DOHH2 (cell line): ENCODE data around the gene UBE2E1.

ENCODE experiments used
- H3F3A ChIP-seq: fragments of 200-600 bp; sonication (generic), shearing (Covaris generic); 2 replicates; pipeline ENCODE4 v1.6.0; 2016; ENCODE audit warnings: antibody characterized with exemption, mild to moderate bottlenecking; ENCODE audit not compliant: control insufficient read depth, insufficient read depth
- H3K27ac ChIP-seq: fragments of 200-600 bp; sonication (generic); 2 replicates; pipeline ENCODE4 v1.5.1; 2014; ENCODE audit warnings: low read depth, mild to moderate bottlenecking, low read length, moderate library complexity
- H3K27me3 ChIP-seq: fragments of 200-600 bp; sonication (generic); 2 replicates; pipeline ENCODE4 v1.6.1; 2014; ENCODE audit warnings: mild to moderate bottlenecking, low read length, mixed read lengths; ENCODE audit not compliant: control insufficient read depth
- H3K36me3 ChIP-seq: fragments of 200-600 bp; sonication (generic); 2 replicates; pipeline ENCODE4 v1.6.1; 2014; ENCODE audit warnings: mild to moderate bottlenecking, low read length, moderate library complexity, mixed read lengths; ENCODE audit not compliant: control insufficient read depth
- H3K4me1 ChIP-seq: fragments of 200-600 bp; sonication (generic); 2 replicates; pipeline ENCODE4 v1.6.1; 2014; ENCODE audit warnings: mild to moderate bottlenecking, low read length, mixed read lengths; ENCODE audit not compliant: control insufficient read depth
- H3K4me2 ChIP-seq: fragments of 200-600 bp; sonication (generic); 2 replicates; pipeline ENCODE4 v1.6.0; 2014; ENCODE audit warnings: mild to moderate bottlenecking, low read length, moderate library complexity
- H3K4me3 ChIP-seq: fragments of 200-600 bp; sonication (generic); 2 replicates; pipeline ENCODE4 v1.5.1; 2014; ENCODE audit warnings: mild to moderate bottlenecking, low read length, mixed read lengths
- H3K79me2 ChIP-seq: fragments of 200-600 bp; sonication (generic); 2 replicates; pipeline ENCODE4 v1.6.1; 2014; ENCODE audit warnings: mild to moderate bottlenecking, low read length, mixed read lengths; ENCODE audit not compliant: control insufficient read depth
- H3K9me2 ChIP-seq: fragments of 200-600 bp; sonication (generic); replicated peaks from 2 replicates; pipeline ENCODE4 v1.6.1; 2014; ENCODE audit warnings: mild to moderate bottlenecking, low read length, mixed read lengths; ENCODE audit not compliant: control insufficient read depth
- H3K9me3 ChIP-seq: fragments of 200-600 bp; sonication (generic); 2 replicates; pipeline ENCODE4 v1.6.1; 2014; ENCODE audit warnings: antibody characterized with exemption, low read length, mixed read lengths; ENCODE audit not compliant: control insufficient read depth, insufficient read depth
- H4K20me1 ChIP-seq: fragments of 200-600 bp; sonication (generic); 2 replicates; pipeline ENCODE4 v1.6.0; 2014; ENCODE audit warnings: low read depth, mild to moderate bottlenecking, antibody characterized with exemption, low read length, moderate library complexity; ENCODE audit not compliant: control insufficient read depth, insufficient read depth
- CTCF ChIP-seq: fragments of 200-600 bp; sonication (generic); IDR thresholded peaks from one replicate; pipeline ENCODE4 v1.5.1; 2014; ENCODE audit warnings: antibody characterized with exemption, mild to moderate bottlenecking, low read depth, low read length; ENCODE audit not compliant: poor library complexity, severe bottlenecking
- EZH2phosphoT487 ChIP-seq: fragments of 200-600 bp; sonication (generic); IDR thresholded peaks from 2 replicates; pipeline ENCODE4 v1.6.1; 2017; ENCODE audit warnings: borderline replicate concordance, mild to moderate bottlenecking, antibody characterized with exemption, low read length, moderate library complexity, mixed read lengths

Gene UBE2E1

DNA sequence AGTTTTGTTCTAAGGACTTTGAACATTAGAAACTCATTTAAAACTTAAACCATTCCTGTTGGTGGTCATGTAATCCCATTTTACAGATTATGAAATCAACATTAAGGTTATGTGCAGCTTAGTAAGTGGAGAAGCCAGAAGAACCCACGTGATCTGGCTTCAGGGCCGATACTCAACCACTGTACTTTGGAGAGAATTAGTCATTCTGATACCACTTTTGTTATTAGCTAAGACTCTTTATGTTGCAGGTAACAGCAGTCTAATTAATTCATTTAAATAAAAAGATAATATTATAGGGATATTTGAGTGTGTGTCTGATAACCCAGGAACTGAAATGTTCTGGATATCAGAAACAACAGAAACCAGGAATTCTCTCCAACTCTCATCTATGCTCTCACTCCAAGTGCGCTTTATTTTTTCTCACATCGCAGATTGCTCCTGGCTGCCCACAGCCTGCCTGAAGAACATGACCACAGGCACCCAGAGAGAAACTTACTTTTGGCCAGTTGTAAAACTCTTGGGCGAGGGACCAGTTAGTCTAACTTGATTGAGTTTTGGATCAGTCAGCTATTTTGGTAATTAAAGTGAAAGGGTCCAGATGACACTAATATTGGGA is 25.2 kb downstream of the UBE2E1 start:
- H3K36me3 ChIP-seq, result no peaks in the 10 kb centered on the region
- no peaks in the 10 kb centered on the region for H3K9me3 ChIP-seq
- H3F3A ChIP-seq, result 0 out of 2 replicates have a peak, but pooled peaks cover 5% of the 10 kb centered on the region
- no peak overlapping the region for H3K4me2 ChIP-seq
- peaks cover 36% of the 10 kb centered on the region for H3K4me1 ChIP-seq
- no peak for TF ChIP-seq CTCF
- H3K4me3 ChIP-seq, result no peak overlapping the region
- H3K79me2 ChIP-seq, result peaks cover 22% of the 10 kb centered on the region
- no peak overlapping the region for H3K27ac ChIP-seq
- no peaks in the 10 kb centered on the region for H3K9me2 ChIP-seq
- H4K20me1 ChIP-seq, result peaks cover 30% of the 10 kb centered on the region; the same call in 1 of the 2 replicates
- peaks cover 3% of the 10 kb centered on the region; the same call in 1 of the 2 replicates for H3K27me3 ChIP-seq

DNA sequence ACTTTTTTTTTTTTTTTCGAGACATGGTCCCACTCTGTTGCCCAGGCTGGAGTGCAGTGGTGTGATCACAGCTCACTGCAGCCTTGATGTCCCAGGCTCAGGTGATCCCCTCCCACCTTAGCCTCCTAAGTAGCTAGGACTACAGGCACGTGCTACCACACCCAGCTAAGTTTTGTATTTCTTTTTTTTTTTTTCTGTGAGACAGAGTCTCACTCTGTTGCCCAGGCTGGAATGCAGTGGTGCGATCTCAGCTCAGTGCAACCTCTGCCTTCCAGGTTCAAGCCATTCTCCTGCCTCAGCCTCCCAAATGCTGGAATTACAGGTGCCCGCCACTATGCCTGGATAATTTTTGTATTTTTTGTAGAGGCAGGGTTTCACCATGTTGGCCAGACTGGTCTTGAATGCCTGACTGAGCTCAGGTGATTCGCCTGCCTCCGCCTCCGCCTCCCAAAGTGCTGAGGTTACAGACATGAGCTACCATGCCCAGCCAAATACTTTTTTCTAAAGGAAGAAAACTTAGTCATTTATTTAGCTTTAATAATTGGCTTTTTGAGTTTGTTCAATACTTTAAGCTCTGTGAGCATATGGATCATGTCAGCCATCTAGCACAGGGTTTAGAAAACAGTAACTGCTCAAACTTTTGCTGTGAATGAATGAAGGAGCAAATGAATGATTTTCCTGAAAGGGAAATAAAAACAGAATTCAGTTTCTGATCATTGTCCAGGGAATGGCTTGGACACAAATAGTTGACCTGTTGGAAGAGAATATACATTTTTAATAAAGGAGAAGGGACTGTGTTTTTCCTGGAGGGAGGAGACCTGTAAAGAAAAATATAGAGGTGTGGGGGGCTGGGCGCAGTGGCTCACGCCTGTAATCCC is 26.0 kb downstream of the UBE2E1 start:
- Histone ChIP-seq H3K4me3 (no peak overlapping the region), H3K4me2 (no peak overlapping the region), H3K27me3 (peaks cover 3% of the 10 kb centered on the region; the same call in 1 of the 2 replicates), H3K9me2 (no peaks in the 10 kb centered on the region), H4K20me1 (peaks cover 26% of the 10 kb centered on the region; the same call in 1 of the 2 replicates), H3K27ac (no peak overlapping the region), H3K4me1 (peaks cover 44% of the 10 kb centered on the region), H3K36me3 (no peaks in the 10 kb centered on the region), H3K79me2 (peaks cover 20% of the 10 kb centered on the region), H3K9me3 (no peaks in the 10 kb centered on the region), H3F3A (0 out of 2 replicates have a peak, but pooled peaks cover 5% of the 10 kb centered on the region)
- TF ChIP-seq CTCF, result no peak
- TF ChIP-seq EZH2phosphoT487, result no peak

GRCh38 chr3:23832523-23832922 is 26.8 kb downstream of the UBE2E1 start:
- Histone ChIP-seq H3K4me2 (no peak overlapping the region), H3K9me3 (no peaks in the 10 kb centered on the region), H3F3A (0 out of 2 replicates have a peak, but pooled peaks cover 5% of the 10 kb centered on the region), H3K79me2 (peaks cover 26% of the 10 kb centered on the region), H3K4me3 (no peak overlapping the region), H3K36me3 (no peaks in the 10 kb centered on the region), H4K20me1 (peaks cover 28% of the 10 kb centered on the region; the same call in 1 of the 2 replicates), H3K4me1 (peaks cover 44% of the 10 kb centered on the region), H3K27ac (no peak overlapping the region), H3K9me2 (no peaks in the 10 kb centered on the region), H3K27me3 (peaks cover 3% of the 10 kb centered on the region; the same call in 1 of the 2 replicates)
- TF ChIP-seq CTCF, result no peak
- TF ChIP-seq EZH2phosphoT487, result no peak
